GM19468 (cell line): ENCODE results near the gene TNPO3.
"Not testable (repeated sequence)": the region's sequence is repeated elsewhere in the genome, so short reads cannot be mapped to it uniquely, and the experiment has no call there.

Source experiments
- ATAC-seq: cut with Tn5 transposase; IDR thresholded peaks from one replicate; pipeline ENCODE4 v1.9.1; 2021; ENCODE audit warnings: mild to moderate bottlenecking, moderate library complexity, moderate number of reproducible peaks; ENCODE audit not compliant: unreplicated experiment; ENCODE audit errors: extremely low read depth

Gene TNPO3

GRCh38 chr7:128912709-128913495 lies 142.0 kb downstream of the TNPO3 start:
- not testable (repeated sequence) for ATAC-seq

- ATAC-seq, result no peak
These were observed 142.6 kb downstream of the TNPO3 start for GRCh38 chr7:128912281-128912680.

- ATAC-seq, result no peak
These were observed 143.4 kb downstream of the TNPO3 start for GRCh38 chr7:128911423-128912031.

- no peak for ATAC-seq
These were observed 144.4 kb downstream of the TNPO3 start, which contains the start of gene KCP for GRCh38 chr7:128910569-128910945. TSS of gene KCP (minus strand) at chr7:128910709. CDS start at chr7:128910676, 33 bp downstream.

DNA sequence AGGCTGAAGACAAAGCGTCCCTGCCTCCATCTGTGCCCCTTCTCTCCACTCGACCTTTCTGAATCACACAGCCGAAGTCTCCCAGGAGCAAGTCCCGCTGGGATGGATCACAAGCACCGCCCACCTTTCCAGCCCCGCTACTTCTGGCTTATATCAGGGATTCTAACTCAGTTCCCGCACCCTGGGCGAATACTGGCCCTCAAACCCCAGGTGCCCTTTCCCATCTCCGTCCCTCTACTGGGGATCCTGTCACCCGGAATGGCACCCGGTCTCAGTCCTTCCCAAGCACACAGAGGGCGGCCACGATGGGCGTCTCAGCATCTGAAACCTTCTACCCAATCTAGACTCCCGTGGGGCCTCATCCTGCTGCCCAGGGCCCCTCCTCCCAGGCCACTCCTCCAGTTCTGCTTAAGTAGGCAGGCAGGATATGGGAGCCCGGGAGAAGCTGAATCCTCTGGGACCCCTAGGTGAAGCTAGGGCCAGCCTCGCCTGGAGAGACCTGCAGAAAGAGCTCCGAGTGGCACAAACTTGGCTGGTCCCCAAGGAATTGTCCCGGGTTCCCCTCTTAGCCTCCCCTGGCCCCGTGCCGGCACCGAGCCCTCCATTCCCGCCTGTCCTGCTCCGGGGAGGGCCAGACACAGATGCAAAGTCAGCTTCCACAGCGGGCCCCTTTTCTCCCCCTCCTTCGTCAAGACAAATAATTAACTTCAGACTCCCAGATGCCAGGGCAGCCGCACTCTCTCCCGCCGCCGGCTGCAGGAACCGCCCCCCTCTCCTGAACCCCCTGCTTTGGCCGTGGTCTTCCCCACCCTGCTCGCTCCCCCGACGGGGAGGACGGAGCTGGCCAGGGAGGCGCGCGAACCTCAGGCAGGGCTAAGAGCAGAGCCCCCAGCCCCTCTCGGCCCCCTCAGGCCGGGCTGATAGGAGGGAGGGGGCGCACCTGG lies 145.0 kb downstream of the TNPO3 start:
- ATAC-seq, result no peak

- ATAC-seq, result no peak
These were observed 145.9 kb downstream of the TNPO3 start for GRCh38 chr7:128908750-128909624.

DNA sequence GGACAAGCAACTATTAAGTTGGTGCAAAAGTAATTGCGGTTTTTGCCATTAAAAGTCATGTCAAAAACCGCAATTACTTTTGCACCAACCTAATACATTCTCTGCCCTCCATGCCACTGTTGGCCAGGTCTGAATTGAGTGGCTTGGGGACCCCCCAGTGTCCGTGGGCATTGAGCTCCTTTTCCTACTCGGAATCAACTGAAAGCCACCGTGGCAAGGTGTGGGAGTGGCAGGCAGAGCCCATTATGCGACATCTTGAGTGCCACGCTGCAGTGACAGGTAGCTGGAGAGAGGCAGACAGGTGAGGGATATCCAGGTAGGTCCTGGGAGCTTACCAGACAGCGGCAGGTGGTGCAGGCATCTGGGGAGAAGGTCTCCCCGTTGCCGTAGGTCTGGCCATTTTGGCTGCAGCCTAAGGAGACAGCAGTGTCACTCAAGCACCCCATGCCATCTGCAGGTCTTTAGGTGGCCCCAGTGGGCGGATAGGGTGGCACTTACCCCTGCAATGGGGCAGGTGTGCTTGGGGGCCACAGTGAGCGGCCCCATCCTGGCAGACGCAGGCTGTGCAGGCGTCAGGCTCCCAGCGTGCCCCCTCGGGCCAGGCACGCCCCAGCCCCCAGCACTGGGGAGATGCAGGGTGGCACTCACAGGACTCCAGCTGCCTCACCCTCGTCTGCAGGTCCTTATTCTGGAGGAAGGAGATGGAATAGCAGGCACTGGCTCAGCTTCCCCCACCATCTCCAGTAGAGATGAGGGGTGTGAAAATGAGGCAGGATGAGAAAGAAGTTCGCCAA lies 147.9 kb downstream of the TNPO3 start:
- no peak for ATAC-seq

GRCh38 chr7:128906001-128906765 lies 148.7 kb downstream of the TNPO3 start:
- ATAC-seq, result no peak

GRCh38 chr7:128904381-128905197 lies 150.3 kb downstream of the TNPO3 start:
- ATAC-seq, result peak; percentile 60
